GM12872 (cell line): ENCODE results near the gene UFD1.

ENCODE experiments used
- CTCF ChIP-seq: IDR thresholded peaks from 3 replicates; pipeline ENCODE4 v1.5.1; 2011; ENCODE audit warnings: low read depth, mild to moderate bottlenecking, low read length, moderate library complexity; ENCODE audit not compliant: insufficient read depth

The UFD1 gene

GRCh38 chr22:19524170-19525115 lies 45.5 kb upstream of the UFD1 start, which contains the start of gene CLDN5:
CLDN5 (minus strand) TSS chr22:19524410; CDS start chr22:19524255, 155 bp downstream.
- no peak for TF ChIP-seq CTCF

GRCh38 chr22:19523240-19524169 lies 44.5 kb upstream of the UFD1 start:
- no peak for TF ChIP-seq CTCF

DNA sequence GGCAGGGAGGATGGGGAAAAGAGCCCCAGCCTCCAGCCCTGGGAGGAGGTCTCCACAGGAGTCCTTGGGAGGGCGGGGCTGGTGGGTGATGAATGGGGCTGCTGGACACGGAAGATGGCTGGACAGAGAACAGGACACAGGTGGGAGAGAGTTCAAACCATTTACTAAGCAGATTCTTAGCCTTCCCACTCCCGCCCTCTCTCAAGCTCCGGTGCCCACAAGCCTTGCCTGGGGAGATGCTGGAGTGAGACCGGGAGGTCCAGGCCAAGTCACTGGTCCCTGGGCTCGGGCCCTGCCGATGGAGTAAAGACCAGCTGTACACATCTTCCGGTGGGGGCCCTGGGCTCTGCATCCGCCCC lies 43.9 kb upstream of the UFD1 start:
- no peak for TF ChIP-seq CTCF

DNA sequence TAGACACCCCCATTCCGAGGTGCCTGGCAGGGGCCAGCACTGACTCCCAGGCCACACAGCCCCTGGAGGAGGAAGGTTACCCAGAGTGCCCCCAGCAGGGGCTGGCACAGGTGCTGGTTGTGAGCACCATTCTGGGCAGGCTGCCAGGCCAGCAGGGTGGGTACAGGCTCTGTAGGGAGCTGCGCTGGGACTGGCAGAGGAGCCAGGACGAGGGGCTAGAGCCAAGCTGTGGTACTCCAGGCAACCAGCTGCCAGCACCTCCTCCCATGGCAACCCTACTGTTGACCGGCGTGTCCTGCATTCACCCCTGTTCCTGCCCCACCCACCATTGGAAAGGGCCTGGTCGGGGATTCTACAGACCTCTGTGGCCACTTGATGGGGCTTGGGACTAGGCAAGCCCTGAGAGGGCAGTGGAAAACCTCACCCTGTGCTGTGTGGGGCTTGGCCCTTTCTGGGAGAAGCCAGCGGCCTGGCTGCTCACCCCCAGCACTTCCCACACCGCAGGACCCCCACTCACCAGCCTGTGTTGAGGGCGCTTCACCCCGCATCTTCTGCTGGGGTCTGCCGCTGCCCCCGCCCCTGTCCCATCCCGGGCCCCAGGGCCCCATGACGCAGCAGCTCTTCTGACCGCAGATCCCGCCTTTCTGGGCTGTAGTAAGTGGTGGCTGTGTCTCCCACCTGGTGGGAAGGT lies 43.3 kb upstream of the UFD1 start:
- no peak for TF ChIP-seq CTCF

GRCh38 chr22:19520566-19521305 lies 41.7 kb upstream of the UFD1 start:
- TF ChIP-seq CTCF, result no peak

GRCh38 chr22:19520007-19520406 lies 41.0 kb upstream of the UFD1 start:
- no peak for TF ChIP-seq CTCF
